Panc1 (cell line): ENCODE results near the gene BOK. TPM values are rescaled to one million over a fixed set of nuclear protein-coding genes. Genes with fewer than 3 reads are reported as not detected.

Experiments used
- ATAC-seq: fragments of 200-7000 bp; cut with Tn5 transposase; 2 replicates; pipeline ENCODE4 v1.9.1; 2020; ENCODE audit warnings: mild to moderate bottlenecking, moderate library complexity
- BruUV-seq: library from RNA; stranded (reverse); fragments of 400-500 nt; replicated peaks from 2 replicates; lab custom pipeline; 2021; lab: Mats Ljungman, UMichigan
- CTCF ChIA-PET: fragments of 300-600 bp; sonication (Branson Sonifier 250); formaldehyde crosslinking; loops from one replicate; lab custom pipeline; 2022; ENCODE audit warnings: antibody characterized with exemption; lab: Charles Lee
- POLR2A ChIA-PET: fragments of 300-600 bp; sonication (Branson Sonifier 250); formaldehyde crosslinking; loops from one replicate; lab custom pipeline; 2022; ENCODE audit warnings: antibody characterized with exemption; lab: Charles Lee
- DNase-seq: peaks from one replicate; pipeline ENCODE4 v3.0.0-alpha.2; 2010; ENCODE audit warnings: low read depth, low spot score
- H3K27ac ChIP-seq: 2 replicates; pipeline ENCODE4 v1.5.1; 2011; ENCODE audit warnings: mild to moderate bottlenecking, low read length, inconsistent platforms
- H3K27me3 ChIP-seq: fragments of 200-500 bp; sonication (Bioruptor generic); 2 replicates; pipeline ENCODE4 v1.6.0; 2014; ENCODE audit warnings: low read length, inconsistent platforms; ENCODE audit not compliant: control insufficient read depth, insufficient read depth
- H3K36me3 ChIP-seq: fragments of 200-500 bp; sonication (Bioruptor generic); 2 replicates; pipeline ENCODE4 v1.5.1; 2014; ENCODE audit warnings: inconsistent platforms, mild to moderate bottlenecking, low read length, moderate library complexity; ENCODE audit not compliant: control insufficient read depth, insufficient read depth
- H3K4me1 ChIP-seq: 2 replicates; pipeline ENCODE4 v1.5.1; 2011; ENCODE audit warnings: inconsistent platforms, mild to moderate bottlenecking, low read length, moderate library complexity; ENCODE audit not compliant: control insufficient read depth, insufficient read depth
- H3K4me3 ChIP-seq, 2 experiments: 2 replicates each; pipeline ENCODE4 v1.5.1; 2011 to 2012; ENCODE audit warnings: low read depth in 2 of 2, low read length in 2 of 2, mild to moderate bottlenecking in 2 of 2, inconsistent platforms in 1 of 2, moderate library complexity in 1 of 2
- H3K9me3 ChIP-seq: fragments of 200-500 bp; sonication (Bioruptor generic); 2 replicates; pipeline ENCODE4 v1.5.1; 2014; ENCODE audit warnings: low read depth, mild to moderate bottlenecking, inconsistent platforms, low read length, moderate library complexity; ENCODE audit not compliant: control insufficient read depth, insufficient read depth
- POLR2AphosphoS5 ChIP-seq: IDR thresholded peaks from 2 replicates; pipeline ENCODE4 v1.6.1; 2012; ENCODE audit warnings: mild to moderate bottlenecking, low read depth, low read length, moderate library complexity
- REST ChIP-seq, 2 experiments: IDR thresholded peaks; 2 replicates each; pipeline ENCODE4 v1.6.1; 2011 to 2012; ENCODE audit warnings: low read depth in 2 of 2, control low read depth in 1 of 2, low read length in 1 of 2, mild to moderate bottlenecking in 1 of 2, moderate library complexity in 1 of 2; ENCODE audit not compliant: insufficient read depth in 1 of 2
- SIN3A ChIP-seq: IDR thresholded peaks from 2 replicates; pipeline ENCODE4 v1.6.1; 2012; ENCODE audit warnings: low read depth, mild to moderate bottlenecking, low read length, moderate library complexity, borderline replicate concordance; ENCODE audit not compliant: insufficient read depth
- TCF7L2 ChIP-seq: IDR thresholded peaks from 2 replicates; pipeline ENCODE4 v1.6.1; 2011; ENCODE audit warnings: mild to moderate bottlenecking, low read depth, low read length, inconsistent platforms
- in situ Hi-C: cut with HindIII; loops from 2 replicates; pipeline ENCODE4 v1.10.0; 2016; ENCODE audit warnings: low sequenced_read_pairs, low pct_unique_long_range_greater_than_20kb
- intact Hi-C: fragments of 100-400 bp; cut with micrococcal nuclease; formaldehyde crosslinking; loops from one replicate; pipeline ENCODE4 v1.10.0; 2022; ENCODE audit not compliant: unreplicated experiment
- total RNA-seq: library from RNA; stranded (reverse); gene quantifications from one replicate; pipeline ENCODE4 v1.2.1, GENCODE V29; 2021; ENCODE audit not compliant: unreplicated experiment
- TF ChIP-seq, protein P1 (sequence below): fragments of 450-650 bp; IDR thresholded peaks from 2 replicates; pipeline ENCODE4 v1.5.1; 2017; ENCODE audit warnings: mild to moderate bottlenecking

BOK gene
- total RNA-seq, 1 experiment from 2014 or later, result 39.1 TPM

GRCh38 chr2:241597561-241597960, 39.0 kb downstream of the BOK start:
- no peak overlapping the region for H3K27ac ChIP-seq
- H3K36me3 ChIP-seq, result peaks cover 3% of the 10 kb centered on the region; the same call in 1 of the 2 replicates
- in situ Hi-C loops (no loop called here), intact Hi-C loops (no loop called here)
- H3K4me3 ChIP-seq, result no peak overlapping the region
- no peak for TF ChIP-seq REST (IDR thresholded peaks at IDR 0.05; ENCODE audit: insufficient read depth in 1 of 2, low read depth in 2 of 2, low read length in 1 of 2)
- TF ChIP-seq, protein P1, sequence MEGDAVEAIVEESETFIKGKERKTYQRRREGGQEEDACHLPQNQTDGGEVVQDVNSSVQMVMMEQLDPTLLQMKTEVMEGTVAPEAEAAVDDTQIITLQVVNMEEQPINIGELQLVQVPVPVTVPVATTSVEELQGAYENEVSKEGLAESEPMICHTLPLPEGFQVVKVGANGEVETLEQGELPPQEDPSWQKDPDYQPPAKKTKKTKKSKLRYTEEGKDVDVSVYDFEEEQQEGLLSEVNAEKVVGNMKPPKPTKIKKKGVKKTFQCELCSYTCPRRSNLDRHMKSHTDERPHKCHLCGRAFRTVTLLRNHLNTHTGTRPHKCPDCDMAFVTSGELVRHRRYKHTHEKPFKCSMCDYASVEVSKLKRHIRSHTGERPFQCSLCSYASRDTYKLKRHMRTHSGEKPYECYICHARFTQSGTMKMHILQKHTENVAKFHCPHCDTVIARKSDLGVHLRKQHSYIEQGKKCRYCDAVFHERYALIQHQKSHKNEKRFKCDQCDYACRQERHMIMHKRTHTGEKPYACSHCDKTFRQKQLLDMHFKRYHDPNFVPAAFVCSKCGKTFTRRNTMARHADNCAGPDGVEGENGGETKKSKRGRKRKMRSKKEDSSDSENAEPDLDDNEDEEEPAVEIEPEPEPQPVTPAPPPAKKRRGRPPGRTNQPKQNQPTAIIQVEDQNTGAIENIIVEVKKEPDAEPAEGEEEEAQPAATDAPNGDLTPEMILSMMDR, result no peak
- TF ChIP-seq TCF7L2, result no peak
- TF ChIP-seq SIN3A, result no peak
- no peak for TF ChIP-seq POLR2AphosphoS5
- no peaks in the 10 kb centered on the region for H3K27me3 ChIP-seq
- DNase-seq (no peak), ATAC-seq (no peak)
- TSS peak; percentile 59 for BruUV-seq
- H3K4me1 ChIP-seq, result no peaks in the 10 kb centered on the region
- CTCF ChIA-PET, result interaction anchor here (0.6 kb wide), 1 partner anchor 34 kb away, joined by 5 read pairs; no protein-coding TSS in a partner anchor
- no peaks in the 10 kb centered on the region for H3K9me3 ChIP-seq
- POLR2A ChIA-PET, result interaction anchor here (0.6 kb wide), 1 partner anchor 8 kb away, joined by 3 read pairs; no protein-coding TSS in a partner anchor

- DNase-seq (no peak), ATAC-seq (no peak)
- Histone ChIP-seq H3K36me3 (peaks cover 3% of the 10 kb centered on the region; the same call in 1 of the 2 replicates), H3K27me3 (no peaks in the 10 kb centered on the region), H3K4me1 (no peaks in the 10 kb centered on the region), H3K9me3 (no peaks in the 10 kb centered on the region), H3K27ac (no peak overlapping the region), H3K4me3 (no peak overlapping the region)
- intact Hi-C loops, result no loop called here
- CTCF ChIA-PET, result no interaction called here
- TF ChIP-seq, protein P1, result no peak
- TF ChIP-seq SIN3A (no peak), POLR2AphosphoS5 (no peak), REST (IDR thresholded peaks at IDR 0.05; ENCODE audit: insufficient read depth in 1 of 2, low read depth in 2 of 2, low read length in 1 of 2) (no peak), TCF7L2 (no peak)
- BruUV-seq, result no TSS peak
- POLR2A ChIA-PET, result interaction anchor here (0.6 kb wide), 1 partner anchor 8 kb away, joined by 3 read pairs; no protein-coding TSS in a partner anchor
- in situ Hi-C loops, result no loop called here
Observed at GRCh38 chr2:241598061-241598460, 39.5 kb downstream of the BOK start.
